Thyroid gland (tissue), 4 donors: Measurements from ENCODE around the gene CDC42EP2. TPM values are rescaled to one million over a fixed set of nuclear protein-coding genes. Genes with fewer than 3 reads are reported as not detected.

ENCODE experiments used
- DNase-seq, 2 donors: peaks; one replicate each; pipeline ENCODE4 v3.0.0-alpha.2; 2019
- H3K27ac ChIP-seq, 3 donors: fragments of 200-600 bp; sonication (generic); 1 replicate in 2 of 3; 2 replicates in 1 of 3; pipeline ENCODE4 v1.5.1; 2016 to 2019; ENCODE audit warnings: mild to moderate bottlenecking in 1 of 3, moderate library complexity in 1 of 3
- H3K27me3 ChIP-seq: fragments of 200-600 bp; sonication (generic); one replicate; pipeline ENCODE4 v1.5.1; 2019
- H3K36me3 ChIP-seq, 2 donors: fragments of 200-600 bp; sonication (generic); one replicate each; pipeline ENCODE4 v1.5.1; 2016 to 2019
- H3K4me1 ChIP-seq, 2 donors: fragments of 200-600 bp; sonication (generic); one replicate each; pipeline ENCODE4 v1.5.1; 2017 to 2019
- H3K4me3 ChIP-seq, 3 donors: fragments of 200-600 bp; sonication (generic); replicated peaks in 1 of 3; 1 replicate in 2 of 3; 2 replicates in 1 of 3; pipeline ENCODE4 v1.5.1; 2016; ENCODE audit warnings: mild to moderate bottlenecking in 1 of 3
- H3K9me3 ChIP-seq: fragments of 200-600 bp; sonication (generic); one replicate; pipeline ENCODE4 v1.5.1; 2017
- POLR2A ChIP-seq, 2 donors: fragments of 450-650 bp; IDR thresholded peaks; one replicate each; pipeline ENCODE4 v1.6.1; 2017; ENCODE audit warnings: antibody characterized with exemption in 2 of 2, mild to moderate bottlenecking in 2 of 2, moderate library complexity in 1 of 2
- WGBS, 2 donors: methylation state at CpG; one replicate each; pipeline ENCODE4 v1.1.5; 2017; 5-methylcytosine and 5-hydroxymethylcytosine counted together
- intact Hi-C: fragments of 100-400 bp; cut with DNase I; formaldehyde crosslinking; loops from one replicate; pipeline ENCODE4 v1.15.1; 2023
- total RNA-seq, 4 donors: library from RNA; depleted of rRNA; stranded (reverse); fragments of >200 nt; gene quantifications; one replicate each; pipeline ENCODE4 v1.2.3, GENCODE V29; 2016
- TF ChIP-seq, protein P1 (sequence below), 6 experiments: fragments of 200-600 bp in 3 of 6; fragments of 450-650 bp in 3 of 6; sonication (generic) in 3 of 6; IDR thresholded peaks; one replicate each; pipeline ENCODE4 v1.5.1; 2016 to 2019; ENCODE audit warnings: antibody characterized with exemption in 6 of 6, mild to moderate bottlenecking in 2 of 6, inconsistent platforms in 1 of 6, moderate library complexity in 1 of 6

CDC42EP2 gene
- total RNA-seq, 4 donors from 2014 or later = 20.6 to 35.7 (median 25.2) TPM

DNA sequence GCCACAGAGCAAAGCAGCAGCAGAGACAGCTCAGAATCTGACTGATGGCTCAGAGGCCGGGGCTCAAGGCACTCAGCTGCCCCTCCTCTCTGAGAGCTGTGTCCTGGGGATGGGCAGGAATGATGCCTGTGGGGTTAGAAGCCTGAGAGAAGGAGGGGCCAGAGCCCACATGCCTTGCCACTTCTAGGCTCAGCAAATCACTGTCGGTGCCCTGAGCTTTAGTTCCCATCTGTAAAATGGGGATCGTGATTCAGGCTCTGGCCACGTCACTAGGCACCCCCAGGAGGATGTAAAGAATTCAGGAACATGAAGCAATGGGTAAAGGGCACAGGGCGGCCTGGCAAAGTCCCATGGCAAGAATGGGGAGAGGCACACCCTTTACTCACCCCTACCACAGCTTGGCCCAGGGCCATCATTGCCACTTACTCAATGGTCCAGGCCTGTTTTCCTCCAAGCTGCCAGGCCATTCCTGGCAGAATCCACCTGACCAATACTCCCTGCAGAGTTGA is 3.4 kb upstream of the CDC42EP2 start:
- Histone ChIP-seq H3K4me1 (peaks cover 64 to 86% of the 10 kb centered on the region in 2 donors), H3K9me3 (no peaks in the 10 kb centered on the region), H3K36me3 (no peaks in the 10 kb centered on the region), H3K27me3 (no peaks in the 10 kb centered on the region), H3K27ac (peak overlapping the region; percentile 68 to 99 (median 96)), H3K4me3 (no peak overlapping the region)
- peak; percentile 72 to 75 for DNase-seq
- 64 to 81% methylated on average over 5 of the region's 5 CpGs for WGBS, 2 donors
- no peak for TF ChIP-seq POLR2A (IDR thresholded peaks at IDR 0.05)
- intact Hi-C loops = no loop called here

DNA sequence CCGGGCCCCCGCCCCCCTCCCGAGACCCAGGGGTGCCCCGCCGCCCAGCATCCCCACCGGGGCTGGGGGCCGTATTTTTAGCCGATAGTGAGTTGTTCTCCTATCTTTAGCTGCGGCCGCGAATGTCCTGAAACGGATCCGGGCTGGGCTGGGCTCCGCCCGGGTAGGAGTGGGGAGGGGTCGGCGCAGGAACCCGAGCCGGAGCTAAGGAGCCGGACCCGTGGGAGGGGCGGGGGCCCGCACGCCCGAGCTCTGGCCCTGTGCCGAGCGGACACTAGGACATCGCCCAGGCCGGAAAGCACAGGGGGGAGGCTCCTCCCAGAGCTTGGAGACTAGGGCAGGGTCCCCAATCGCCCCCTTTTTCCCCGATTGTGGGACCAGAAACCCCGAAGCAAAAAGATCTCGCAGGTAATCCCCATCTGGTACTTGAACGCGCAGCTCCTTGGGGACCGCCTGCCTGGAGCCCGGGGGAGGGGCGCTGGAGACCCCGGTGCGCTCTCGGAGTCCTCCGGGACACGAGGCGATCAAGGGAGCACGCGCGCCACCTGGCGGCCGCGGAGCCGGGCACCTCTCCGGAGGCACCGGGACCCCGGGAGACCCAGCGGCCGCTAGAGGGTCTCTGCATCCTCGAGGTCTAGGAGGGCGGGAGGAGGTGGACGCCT is 669 bp downstream of the CDC42EP2 start:
- peak; percentile 80 to 82 for DNase-seq
- intact Hi-C loops = no loop called here
- WGBS, 2 donors = 0% methylated on average over 1 to 11 of the region's 59 CpGs

DNA sequence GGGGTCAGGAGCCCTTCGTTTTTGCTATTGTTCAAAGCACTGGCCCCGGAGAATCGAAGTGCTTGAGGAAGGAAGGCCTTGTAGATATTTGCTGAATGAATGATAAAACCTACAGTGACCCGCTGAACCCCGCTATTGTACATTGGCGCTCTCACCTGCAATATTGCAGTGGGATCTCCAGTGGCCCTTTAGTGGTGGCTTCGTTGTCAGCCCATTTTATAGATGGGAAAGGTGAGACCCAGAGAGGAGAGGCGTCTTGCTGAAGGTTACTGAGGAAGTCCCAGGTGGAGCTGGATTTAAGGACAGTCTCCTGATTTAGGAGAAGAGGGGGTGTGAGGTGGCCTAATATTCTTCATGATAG is 1.2 kb downstream of the CDC42EP2 start:
- peak overlapping the region; percentile 79 to 91 (median 82) for H3K27ac ChIP-seq
- peaks cover 34 to 61% of the 10 kb centered on the region in 2 donors for H3K4me1 ChIP-seq
- no peaks in the 10 kb centered on the region for H3K9me3 ChIP-seq
- intact Hi-C loops = loop anchor here (2.0 kb wide), 1 partner anchor 41 kb away; no protein-coding TSS in a partner anchor
- peaks cover 4 to 5% of the 10 kb centered on the region in 2 donors for H3K36me3 ChIP-seq
- TF ChIP-seq, protein P1, sequence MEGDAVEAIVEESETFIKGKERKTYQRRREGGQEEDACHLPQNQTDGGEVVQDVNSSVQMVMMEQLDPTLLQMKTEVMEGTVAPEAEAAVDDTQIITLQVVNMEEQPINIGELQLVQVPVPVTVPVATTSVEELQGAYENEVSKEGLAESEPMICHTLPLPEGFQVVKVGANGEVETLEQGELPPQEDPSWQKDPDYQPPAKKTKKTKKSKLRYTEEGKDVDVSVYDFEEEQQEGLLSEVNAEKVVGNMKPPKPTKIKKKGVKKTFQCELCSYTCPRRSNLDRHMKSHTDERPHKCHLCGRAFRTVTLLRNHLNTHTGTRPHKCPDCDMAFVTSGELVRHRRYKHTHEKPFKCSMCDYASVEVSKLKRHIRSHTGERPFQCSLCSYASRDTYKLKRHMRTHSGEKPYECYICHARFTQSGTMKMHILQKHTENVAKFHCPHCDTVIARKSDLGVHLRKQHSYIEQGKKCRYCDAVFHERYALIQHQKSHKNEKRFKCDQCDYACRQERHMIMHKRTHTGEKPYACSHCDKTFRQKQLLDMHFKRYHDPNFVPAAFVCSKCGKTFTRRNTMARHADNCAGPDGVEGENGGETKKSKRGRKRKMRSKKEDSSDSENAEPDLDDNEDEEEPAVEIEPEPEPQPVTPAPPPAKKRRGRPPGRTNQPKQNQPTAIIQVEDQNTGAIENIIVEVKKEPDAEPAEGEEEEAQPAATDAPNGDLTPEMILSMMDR (IDR thresholded peaks at IDR 0.05) = peak in 2 of 6 experiments; percentile 10 to 42
- TF ChIP-seq POLR2A (IDR thresholded peaks at IDR 0.05) = no peak
- no peaks in the 10 kb centered on the region for H3K27me3 ChIP-seq
- 19 to 29% methylated on average over 7 to 8 of the region's 8 CpGs for WGBS, 2 donors
- no peak for DNase-seq
- H3K4me3 ChIP-seq = peak overlapping the region; percentile 67 to 89 (median 88)

More for the DNA sequence above, 669 bp downstream of the CDC42EP2 start:
- no peaks in the 10 kb centered on the region for H3K36me3 ChIP-seq
- H3K4me3 ChIP-seq = peak overlapping the region; percentile 67 to 89 (median 88)
- peaks cover 39 to 66% of the 10 kb centered on the region in 2 donors for H3K4me1 ChIP-seq
- TF ChIP-seq POLR2A (IDR thresholded peaks at IDR 0.05) = no peak
- TF ChIP-seq, protein P1 (IDR thresholded peaks at IDR 0.05) = peak; percentile 81 to 95 (median 95)
- H3K27me3 ChIP-seq = no peaks in the 10 kb centered on the region
- no peaks in the 10 kb centered on the region for H3K9me3 ChIP-seq
- H3K27ac ChIP-seq = peak overlapping the region; percentile 79 to 91 (median 82)

DNA sequence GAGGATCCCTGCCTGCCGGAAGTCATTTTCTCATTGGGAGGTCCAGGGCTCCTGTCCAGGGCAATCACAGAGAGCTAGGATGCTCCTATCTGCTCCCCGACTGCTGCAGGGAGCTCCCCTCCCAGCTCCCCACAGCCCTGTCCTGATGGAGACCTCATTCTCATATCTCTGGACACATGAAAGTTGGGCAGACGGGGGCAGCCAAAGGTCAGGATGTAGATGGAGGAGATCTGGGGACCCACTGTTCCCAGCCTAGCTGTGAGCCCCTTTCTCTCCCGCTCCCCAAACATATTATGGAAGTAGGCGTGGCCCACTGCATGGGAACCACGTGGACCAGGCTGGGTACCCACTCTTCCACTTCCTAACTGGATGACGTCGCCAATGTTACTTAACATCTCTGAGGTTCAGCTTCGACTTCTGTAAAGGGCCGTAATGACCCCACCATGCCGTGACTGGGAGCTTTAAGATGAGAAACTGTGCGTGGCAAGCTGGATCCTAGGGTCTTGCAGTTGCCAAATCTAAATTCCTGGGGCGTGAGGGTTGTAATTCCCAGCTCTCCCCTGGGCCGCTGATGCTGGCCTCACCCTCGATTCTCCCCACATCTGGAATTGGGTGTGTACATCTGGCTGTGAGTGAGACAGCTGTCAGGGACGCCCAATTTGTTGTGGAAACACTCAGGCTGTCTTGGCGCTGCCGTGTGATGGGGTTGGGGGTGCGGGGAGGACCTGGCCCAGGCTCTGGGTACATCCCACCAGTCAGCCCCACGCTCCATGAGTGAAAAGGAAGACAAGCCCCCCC is 1.8 kb downstream of the CDC42EP2 start:
- TF ChIP-seq, protein P1 (IDR thresholded peaks at IDR 0.05) = no peak
- TF ChIP-seq POLR2A (IDR thresholded peaks at IDR 0.05) = no peak
- DNase-seq = no peak
- Histone ChIP-seq H3K4me3 (peak overlapping the region in 1 of 3 donors; percentile 67), H3K9me3 (no peaks in the 10 kb centered on the region), H3K27me3 (no peaks in the 10 kb centered on the region), H3K4me1 (peaks cover 28 to 55% of the 10 kb centered on the region in 2 donors), H3K27ac (peak overlapping the region; percentile 79 to 91 (median 84)), H3K36me3 (peaks cover 9 to 11% of the 10 kb centered on the region in 2 donors)
- WGBS, 2 donors = 44 to 57% methylated on average over 14 to 17 of the region's 20 CpGs
- intact Hi-C loops = loop anchor here (2.0 kb wide), 1 partner anchor 42 kb away; no protein-coding TSS in a partner anchor

- peak in 1 of 2 donors; percentile 29 for TF ChIP-seq POLR2A (IDR thresholded peaks at IDR 0.05)
- TF ChIP-seq, protein P1 (IDR thresholded peaks at IDR 0.05) = no peak
- H3K4me1 ChIP-seq = peaks cover 22 to 47% of the 10 kb centered on the region in 2 donors
- peak overlapping the region in 1 of 3 donors; percentile 2 for H3K4me3 ChIP-seq
- H3K27ac ChIP-seq = peak overlapping the region; percentile 79 to 91 (median 84)
- no peaks in the 10 kb centered on the region for H3K27me3 ChIP-seq
- WGBS, 2 donors = 15 to 17% methylated on average over 8 to 11 of the region's 13 CpGs
- intact Hi-C loops = loop anchor here (2.0 kb wide), 1 partner anchor 42 kb away; no protein-coding TSS in a partner anchor
- H3K36me3 ChIP-seq = peaks cover 17 to 19% of the 10 kb centered on the region in 2 donors
- DNase-seq = peak; percentile 93 to 95
- no peaks in the 10 kb centered on the region for H3K9me3 ChIP-seq
Measured at GRCh38 chr11:65317025-65317786, 2.5 kb downstream of the CDC42EP2 start.
